Ovary (tissue), 3 donors: ENCODE data around the gene PRR5.

ENCODE experiments used
- CTCF ChIP-seq, 3 donors: fragments of 450-650 bp in 2 of 3; fragments of 200-600 bp in 1 of 3; IDR thresholded peaks; one replicate each; pipeline versions ENCODE4 v1.5.1 to v1.8.0; 2016 to 2022; ENCODE audit warnings: antibody characterized with exemption in 3 of 3, mild to moderate bottlenecking in 1 of 3
- EP300 ChIP-seq: sonication (generic); formaldehyde crosslinking; IDR thresholded peaks from one replicate; pipeline ENCODE4 v1.6.1; 2017; ENCODE audit warnings: antibody characterized with exemption
- POLR2A ChIP-seq: fragments of 450-650 bp; IDR thresholded peaks from one replicate; pipeline ENCODE4 v1.6.1; 2017; ENCODE audit warnings: antibody characterized with exemption, mild to moderate bottlenecking, moderate library complexity
- donor health status: DM: no; HTN: no; CAD: no.

GRCh38 chr22:44702479-44703198 lies 635 bp downstream of the PRR5 start:
- TF ChIP-seq CTCF (IDR thresholded peaks at IDR 0.05) (no peak), POLR2A (no peak), EP300 (no peak)
